ENCODE data around the gene HHIPL1. TPM values are rescaled to one million over a fixed set of nuclear protein-coding genes. Genes with fewer than 3 reads are reported as not detected.

The HHIPL1 gene
- total RNA-seq, 4 donors from 2014 or later = 2.7 to 9.6 (median 3.7) TPM

GRCh38 chr14:99604766-99605298, 40.1 kb upstream of the HHIPL1 start:
- WGBS, 2 donors (ENCODE audit: low coverage in 1 of 2) = 0% methylated on average over 1 to 2 of the region's 50 CpGs
- ATAC-seq = peak; percentile 18
- peaks cover 0 to 55% (median 20%) of the 10 kb centered on the region in 3 donors for H3K4me1 ChIP-seq

GRCh38 chr14:99605299-99605961, 39.5 kb upstream of the HHIPL1 start:
- Histone ChIP-seq H3K27ac (peak overlapping the region; percentile 86 to 97 (median 92)), H3K4me1 (peaks cover 0 to 49% (median 20%) of the 10 kb centered on the region in 3 donors), H3K9me3 (no peaks in the 10 kb centered on the region), H3K4me3 (peak overlapping the region; percentile 82 to 90), H3K27me3 (no peaks in the 10 kb centered on the region), H3K36me3 (no peaks in the 10 kb centered on the region)
- peak; percentile 8 for ATAC-seq
- TF ChIP-seq POLR2AphosphoS5 (IDR thresholded peaks at IDR 0.05) = peak; percentile 22
- TF ChIP-seq CTCF (IDR thresholded peaks at IDR 0.05) = no peak
- TF ChIP-seq EP300 (IDR thresholded peaks at IDR 0.05) = no peak
- no peak for TF ChIP-seq POLR2A (IDR thresholded peaks at IDR 0.05)
- 19 to 86% methylated on average over 1 to 2 of the region's 38 CpGs for WGBS, 2 donors (ENCODE audit: low coverage in 1 of 2)

More at GRCh38 chr14:99604766-99605298, 40.1 kb upstream of the HHIPL1 start:
- no peaks in the 10 kb centered on the region for H3K27me3 ChIP-seq
- H3K36me3 ChIP-seq = no peaks in the 10 kb centered on the region
- TF ChIP-seq POLR2A (IDR thresholded peaks at IDR 0.05) (peak in 1 of 2 donors; percentile 11), CTCF (IDR thresholded peaks at IDR 0.05) (no peak)
- H3K4me3 ChIP-seq = peak overlapping the region; percentile 82 to 90
- peak overlapping the region; percentile 86 to 97 (median 92) for H3K27ac ChIP-seq
- H3K9me3 ChIP-seq = no peaks in the 10 kb centered on the region

GRCh38 chr14:99606359-99606758, 38.6 kb upstream of the HHIPL1 start:
- no peak for TF ChIP-seq POLR2AphosphoS5 (IDR thresholded peaks at IDR 0.05)
- TF ChIP-seq CTCF (IDR thresholded peaks at IDR 0.05) = no peak
- no peak for TF ChIP-seq EP300 (IDR thresholded peaks at IDR 0.05)
- no peak for TF ChIP-seq POLR2A (IDR thresholded peaks at IDR 0.05)

GRCh38 chr14:99608591-99608990, 36.3 kb upstream of the HHIPL1 start:
- Histone ChIP-seq H3K27ac (no peak overlapping the region), H3K36me3 (no peaks in the 10 kb centered on the region), H3K4me3 (no peak overlapping the region), H3K9me3 (no peaks in the 10 kb centered on the region), H3K27me3 (no peaks in the 10 kb centered on the region), H3K4me1 (peaks cover 0 to 17% (median 7%) of the 10 kb centered on the region in 3 donors)
- 100% methylated on average over 1 of the region's 2 CpGs for WGBS, 2 donors (ENCODE audit: low coverage in 1 of 2)
- TF ChIP-seq POLR2A (IDR thresholded peaks at IDR 0.05) = no peak
- no peak for TF ChIP-seq EP300 (IDR thresholded peaks at IDR 0.05)
- TF ChIP-seq POLR2AphosphoS5 (IDR thresholded peaks at IDR 0.05) = no peak
- no peak for TF ChIP-seq CTCF (IDR thresholded peaks at IDR 0.05)
- ATAC-seq = no peak

More at GRCh38 chr14:99606359-99606758, 38.6 kb upstream of the HHIPL1 start:
- peaks cover 0 to 40% (median 16%) of the 10 kb centered on the region in 3 donors for H3K4me1 ChIP-seq
- no peaks in the 10 kb centered on the region for H3K36me3 ChIP-seq
- ATAC-seq = no peak
- 100% methylated on average over 1 of the region's 7 CpGs; no CpG with 5 or more reads in 1 of the 2 donors for whole genome bisulfite sequencing, 2 donors (ENCODE audit: low coverage in 1 of 2)
- no peaks in the 10 kb centered on the region for H3K27me3 ChIP-seq
- H3K27ac ChIP-seq = no peak overlapping the region
- no peak overlapping the region for H3K4me3 ChIP-seq
- no peaks in the 10 kb centered on the region for H3K9me3 ChIP-seq
